GM12878 (cell line): Measurements from ENCODE around the gene SCN8A. TPM values are rescaled to one million over a fixed set of nuclear protein-coding genes. Genes with fewer than 3 reads are reported as not detected.
"Not testable (repeated sequence)": the region's sequence is repeated elsewhere in the genome, so short reads cannot be mapped to it uniquely, and the experiment has no call there.

Source experiments
- ATAC-seq: fragments of 200-7000 bp; cut with Tn5 transposase; 3 replicates; pipeline ENCODE4 v1.9.1; 2020; ENCODE audit warnings: mild to moderate bottlenecking, moderate library complexity
- BruUV-seq: library from RNA; stranded (reverse); fragments of 400-500 nt; replicated peaks from 2 replicates; lab custom pipeline; 2021; lab: Mats Ljungman, UMichigan
- CTCF ChIA-PET: fragments of 300-600 bp; sonication (Branson Sonifier 250); formaldehyde crosslinking; extraction: SDS; loops from one replicate; lab custom pipeline; 2021; ENCODE audit warnings: inconsistent platforms; lab: Yijun Ruan, JAX
- POLR2A ChIA-PET: fragments of 350-600 bp; formaldehyde crosslinking; extraction: SDS; loops from one replicate; lab custom pipeline; 2021; ENCODE audit warnings: inconsistent platforms; lab: Charles Lee
- RAD21 ChIA-PET: fragments of 300-600 bp; sonication (Branson Sonifier 250); formaldehyde crosslinking; loops from one replicate; lab custom pipeline; 2023; ENCODE audit warnings: antibody characterized with exemption; ENCODE audit not compliant: unreplicated experiment; lab: Charles Lee
- SMC1A ChIA-PET: fragments of 300-600 bp; sonication (Branson Sonifier 250); formaldehyde crosslinking; loops from one replicate; lab custom pipeline; 2023; ENCODE audit not compliant: unreplicated experiment, uncharacterized antibody; lab: Charles Lee
- DNase-seq: peaks from one replicate; pipeline ENCODE4 v3.0.0-alpha.2; 2011; ENCODE audit warnings: low read depth, low spot score
- FAIRE-seq: peaks from 3 replicates; lab custom pipeline; 2011; peaks lifted over from hg19 to GRCh38; lab: Jason Lieb, UNC
- H2AFZ ChIP-seq: 2 replicates; pipeline ENCODE4 v1.6.0; 2011; ENCODE audit warnings: low read depth, low read length, control low read depth; ENCODE audit not compliant: control insufficient read depth
- H3K27ac ChIP-seq: 2 replicates; pipeline ENCODE4 v1.5.1; 2011; ENCODE audit warnings: control low read depth; ENCODE audit not compliant: control insufficient read depth, insufficient read depth
- H3K27me3 ChIP-seq, 2 experiments: replicated peaks in 1 of 2; 2 replicates each; pipeline versions ENCODE4 v1.6.0 to v1.6.1; 2011; ENCODE audit warnings: low read length in 1 of 2; ENCODE audit not compliant: control insufficient read depth in 2 of 2, insufficient read depth in 2 of 2
- H3K36me3 ChIP-seq, 2 experiments: 2 replicates each; pipeline ENCODE4 v1.5.1; 2011; ENCODE audit warnings: low read length in 1 of 2; ENCODE audit not compliant: control insufficient read depth in 2 of 2, insufficient read depth in 2 of 2
- H3K4me1 ChIP-seq: 2 replicates; pipeline ENCODE4 v1.6.1; 2011; ENCODE audit warnings: mild to moderate bottlenecking, low read length, moderate library complexity, mixed read lengths; ENCODE audit not compliant: control insufficient read depth, insufficient read depth
- H3K4me2 ChIP-seq: 2 replicates; pipeline ENCODE4 v1.6.0; 2011; ENCODE audit warnings: control low read depth; ENCODE audit not compliant: control insufficient read depth, insufficient read depth
- H3K4me3 ChIP-seq: fragments of 200-600 bp; sonication (generic); 2 replicates; pipeline ENCODE4 v1.5.1; 2016
- H3K79me2 ChIP-seq: 2 replicates; pipeline ENCODE4 v1.6.0; 2011; ENCODE audit warnings: low read length; ENCODE audit not compliant: control insufficient read depth, insufficient read depth
- H3K9ac ChIP-seq: 2 replicates; pipeline ENCODE4 v1.8.0; 2011; ENCODE audit warnings: low read length, control low read depth, mixed read lengths; ENCODE audit not compliant: control insufficient read depth, insufficient read depth
- H3K9me3 ChIP-seq: replicated peaks from 3 replicates; pipeline ENCODE4 v1.5.1; 2011; ENCODE audit warnings: mild to moderate bottlenecking, low read length; ENCODE audit not compliant: control insufficient read depth, insufficient read depth
- H4K20me1 ChIP-seq: 2 replicates; pipeline ENCODE4 v1.6.0; 2011; ENCODE audit not compliant: control insufficient read depth, insufficient read depth
- MLLT1 ChIP-seq: fragments of 450-650 bp; IDR thresholded peaks from 2 replicates; pipeline ENCODE4 v1.6.1; 2016; ENCODE audit warnings: mild to moderate bottlenecking
- MTA2 ChIP-seq: fragments of 450-650 bp; IDR thresholded peaks from 2 replicates; pipeline ENCODE4 v1.6.1; 2016; ENCODE audit warnings: low read depth, mild to moderate bottlenecking, moderate library complexity
- NFYA ChIP-seq: IDR thresholded peaks from 2 replicates; pipeline ENCODE4 v1.6.1; 2011; ENCODE audit warnings: low read depth, mild to moderate bottlenecking, low read length, improper control_type of control experiment, borderline replicate concordance
- WGBS: methylation state at CpG from one replicate; pipeline ENCODE4 v1.1.6; 2016; ENCODE audit warnings: low lambda C conversion rate; ENCODE audit not compliant: insufficient replicate concordance, insufficient coverage; ENCODE audit errors: missing lambda C conversion rate; 5-methylcytosine and 5-hydroxymethylcytosine counted together
- in situ Hi-C: fragments of 300-500 bp; cut with MboI; formaldehyde crosslinking; loops from 9 replicates; pipeline ENCODE4 v1.14.3; 2018; ENCODE audit warnings: mixed read lengths
- intact Hi-C: fragments of 100-400 bp; cut with micrococcal nuclease; formaldehyde crosslinking; loops from one replicate; pipeline ENCODE4 v1.14.2; 2022; ENCODE audit not compliant: unreplicated experiment
- polyA plus RNA-seq, 11 experiments: library from polyadenylated mRNA; depleted of rRNA in 4 of 11; unstranded in 6 of 11; stranded (reverse) in 5 of 11; fragments of >200 nt; fragmentation: Nextera tagmentation in 4 of 11; fragmentation: Illumina TruSeq in 1 of 11; extraction: Ambion mirVana in 4 of 11; extraction: Trizol in 1 of 11; gene quantifications; 1 replicate in 1 of 11; 2 replicates in 10 of 11; pipeline versions ENCODE4 v1.2.1 to v1.2.3, GENCODE V29; 2011 to 2016; ENCODE audit warnings: inconsistent platforms in 2 of 11, missing spikeins in 2 of 11, low read depth in 1 of 11
- total RNA-seq, 4 experiments: library from RNA; depleted of rRNA in 3 of 4; stranded (reverse); fragments of >200 nt in 3 of 4; fragmentation: Illumina TruSeq in 1 of 4; extraction: Trizol in 1 of 4; gene quantifications; 2 replicates each; pipeline versions ENCODE4 v1.2.1 to v1.2.3, GENCODE V29; 2013 to 2021
- TF ChIP-seq, protein P1 (sequence below): fragments of 450-650 bp; IDR thresholded peaks from 2 replicates; pipeline ENCODE4 v1.6.1; 2017; ENCODE audit warnings: low read depth, mild to moderate bottlenecking, moderate library complexity
- TF ChIP-seq, protein P2 (sequence below), 3 experiments: IDR thresholded peaks in 2 of 3; conservative IDR thresholded peaks in 1 of 3; 2 replicates each; pipeline ENCODE4 v1.5.1; 2011; ENCODE audit warnings: low read depth in 3 of 3, low read length in 3 of 3, mild to moderate bottlenecking in 3 of 3, control low read depth in 2 of 3, moderate library complexity in 2 of 3, inconsistent platforms in 1 of 3, mixed read lengths in 1 of 3; ENCODE audit not compliant: control insufficient read depth in 2 of 3, insufficient read depth in 1 of 3; ENCODE audit errors: extremely low read depth in 1 of 3
- TF ChIP-seq, protein P3 (sequence below): IDR thresholded peaks from 2 replicates; pipeline ENCODE4 v1.6.1; 2011; ENCODE audit warnings: borderline replicate concordance, low read depth, mild to moderate bottlenecking, moderate library complexity, mixed read lengths, low read length; ENCODE audit not compliant: insufficient read depth; ENCODE audit errors: extremely low read length

SCN8A gene
- total and polyA plus RNA-seq, 10 of the 15 experiments (the other 5 are each of a cell fraction or from before 2014, with no cell fraction given) = 0.02 to 0.23 (median 0.06) TPM; not detected in 2

DNA sequence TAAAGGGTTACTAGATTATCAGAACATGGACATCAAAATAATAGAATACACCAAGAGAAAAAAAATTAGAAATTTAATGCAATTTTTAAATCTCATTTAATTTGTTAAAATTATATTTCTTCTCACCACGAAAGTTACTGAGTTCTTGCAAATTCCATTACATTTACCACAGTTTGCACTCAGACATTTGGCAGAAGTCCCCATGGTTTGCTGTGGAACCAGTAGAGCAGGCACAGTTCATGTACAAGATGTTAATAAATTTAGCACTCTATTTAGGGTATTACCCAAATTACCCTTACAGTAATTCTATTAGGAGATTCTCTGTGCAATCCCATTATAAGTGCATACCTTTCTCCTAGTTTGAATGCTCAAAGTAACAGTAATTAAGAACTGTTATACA is 9.7 kb downstream of the SCN8A start (continued):
- TF ChIP-seq, protein P1, sequence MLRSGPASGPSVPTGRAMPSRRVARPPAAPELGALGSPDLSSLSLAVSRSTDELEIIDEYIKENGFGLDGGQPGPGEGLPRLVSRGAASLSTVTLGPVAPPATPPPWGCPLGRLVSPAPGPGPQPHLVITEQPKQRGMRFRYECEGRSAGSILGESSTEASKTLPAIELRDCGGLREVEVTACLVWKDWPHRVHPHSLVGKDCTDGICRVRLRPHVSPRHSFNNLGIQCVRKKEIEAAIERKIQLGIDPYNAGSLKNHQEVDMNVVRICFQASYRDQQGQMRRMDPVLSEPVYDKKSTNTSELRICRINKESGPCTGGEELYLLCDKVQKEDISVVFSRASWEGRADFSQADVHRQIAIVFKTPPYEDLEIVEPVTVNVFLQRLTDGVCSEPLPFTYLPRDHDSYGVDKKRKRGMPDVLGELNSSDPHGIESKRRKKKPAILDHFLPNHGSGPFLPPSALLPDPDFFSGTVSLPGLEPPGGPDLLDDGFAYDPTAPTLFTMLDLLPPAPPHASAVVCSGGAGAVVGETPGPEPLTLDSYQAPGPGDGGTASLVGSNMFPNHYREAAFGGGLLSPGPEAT = no peak

DNA sequence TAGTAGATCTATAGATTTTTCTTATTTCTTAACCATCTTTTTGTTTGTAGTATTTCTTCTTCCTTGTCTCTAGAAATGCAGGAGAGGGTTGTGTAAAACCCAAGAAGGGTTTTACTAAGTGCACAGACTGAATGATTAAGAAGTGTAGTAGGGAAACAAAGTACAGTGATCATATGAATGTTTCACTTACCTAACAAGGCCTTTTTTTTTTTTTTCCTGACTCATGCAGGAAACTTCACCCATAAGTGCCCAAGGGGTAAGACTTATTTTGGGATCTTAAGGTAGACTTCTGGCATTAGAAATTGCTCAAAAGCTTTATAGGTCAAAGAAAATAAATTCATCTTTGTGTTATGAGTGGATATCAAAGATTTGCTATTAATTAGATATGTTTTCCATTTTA is 10.2 kb downstream of the SCN8A start:
- no peak overlapping the region for H3K4me2 ChIP-seq
- H3K27me3 ChIP-seq = no peaks in the 10 kb centered on the region; a peak in 1 of 4 replicates
- FAIRE-seq = no peak
- intact Hi-C loops = no loop called here
- H3K79me2 ChIP-seq = no peaks in the 10 kb centered on the region
- no peak for DNase-seq
- ChIA-PET SMC1A (no interaction called here), POLR2A (no interaction called here), CTCF (no interaction called here), RAD21 (no interaction called here)
- H3K27ac ChIP-seq = no peak overlapping the region
- H3K4me1 ChIP-seq = no peaks in the 10 kb centered on the region
- no peak for ATAC-seq
- H3K9ac ChIP-seq = no peak overlapping the region
- H3K9me3 ChIP-seq = no peaks in the 10 kb centered on the region
- H4K20me1 ChIP-seq = no peaks in the 10 kb centered on the region
- TF ChIP-seq MTA2 = no peak
- TF ChIP-seq NFYA = no peak
- TF ChIP-seq, protein P2, sequence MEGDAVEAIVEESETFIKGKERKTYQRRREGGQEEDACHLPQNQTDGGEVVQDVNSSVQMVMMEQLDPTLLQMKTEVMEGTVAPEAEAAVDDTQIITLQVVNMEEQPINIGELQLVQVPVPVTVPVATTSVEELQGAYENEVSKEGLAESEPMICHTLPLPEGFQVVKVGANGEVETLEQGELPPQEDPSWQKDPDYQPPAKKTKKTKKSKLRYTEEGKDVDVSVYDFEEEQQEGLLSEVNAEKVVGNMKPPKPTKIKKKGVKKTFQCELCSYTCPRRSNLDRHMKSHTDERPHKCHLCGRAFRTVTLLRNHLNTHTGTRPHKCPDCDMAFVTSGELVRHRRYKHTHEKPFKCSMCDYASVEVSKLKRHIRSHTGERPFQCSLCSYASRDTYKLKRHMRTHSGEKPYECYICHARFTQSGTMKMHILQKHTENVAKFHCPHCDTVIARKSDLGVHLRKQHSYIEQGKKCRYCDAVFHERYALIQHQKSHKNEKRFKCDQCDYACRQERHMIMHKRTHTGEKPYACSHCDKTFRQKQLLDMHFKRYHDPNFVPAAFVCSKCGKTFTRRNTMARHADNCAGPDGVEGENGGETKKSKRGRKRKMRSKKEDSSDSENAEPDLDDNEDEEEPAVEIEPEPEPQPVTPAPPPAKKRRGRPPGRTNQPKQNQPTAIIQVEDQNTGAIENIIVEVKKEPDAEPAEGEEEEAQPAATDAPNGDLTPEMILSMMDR (IDR thresholded peaks at IDR 0.05 in 2 of 3, conservative IDR thresholded peaks at IDR 0.05 in 1 of 3; ENCODE audit: control insufficient read depth in 2 of 3, extremely low read depth in 1 of 3, insufficient read depth in 1 of 3, low read depth in 3 of 3, low read length in 3 of 3) = no peak
- TF ChIP-seq, protein P1 = no peak
- no peak for TF ChIP-seq MLLT1
- TF ChIP-seq, protein P3, sequence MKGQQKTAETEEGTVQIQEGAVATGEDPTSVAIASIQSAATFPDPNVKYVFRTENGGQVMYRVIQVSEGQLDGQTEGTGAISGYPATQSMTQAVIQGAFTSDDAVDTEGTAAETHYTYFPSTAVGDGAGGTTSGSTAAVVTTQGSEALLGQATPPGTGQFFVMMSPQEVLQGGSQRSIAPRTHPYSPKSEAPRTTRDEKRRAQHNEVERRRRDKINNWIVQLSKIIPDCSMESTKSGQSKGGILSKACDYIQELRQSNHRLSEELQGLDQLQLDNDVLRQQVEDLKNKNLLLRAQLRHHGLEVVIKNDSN = no peak
- no peak overlapping the region for H3K4me3 ChIP-seq
- no peak overlapping the region for H2AFZ ChIP-seq
- BruUV-seq = no TSS peak
- H3K36me3 ChIP-seq = no peaks in the 10 kb centered on the region
- in situ Hi-C loops = no loop called here

DNA sequence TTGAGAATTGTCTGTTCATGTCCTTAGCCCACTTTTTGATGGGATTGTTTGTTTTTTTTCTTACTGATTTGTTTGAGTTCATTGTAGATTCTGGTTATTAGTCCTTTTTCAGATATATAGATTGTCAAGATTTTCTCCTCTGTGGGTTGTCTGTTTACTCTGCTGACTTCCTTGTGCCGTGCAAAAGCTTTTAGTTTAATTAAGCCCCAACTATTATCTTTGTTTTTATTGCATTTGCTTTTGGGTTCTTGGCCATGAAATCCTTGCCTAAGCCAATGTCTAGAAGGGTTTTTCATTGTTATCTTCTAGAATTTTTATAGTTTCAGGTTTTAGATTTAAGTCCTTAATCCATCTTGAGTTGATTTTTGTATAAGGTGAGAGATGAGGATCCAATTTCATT is 14.9 kb downstream of the SCN8A start:
- RAD21 ChIA-PET, SMC1A ChIA-PET, ATAC-seq, BruUV-seq, H2AFZ ChIP-seq, POLR2A ChIA-PET, in situ Hi-C loops, H3K4me3 ChIP-seq, H3K9me3 ChIP-seq, CTCF ChIA-PET, H3K79me2 ChIP-seq, DNase-seq, H3K36me3 ChIP-seq, H4K20me1 ChIP-seq, H3K4me2 ChIP-seq, intact Hi-C loops, H3K27me3 ChIP-seq, H3K4me1 ChIP-seq, H3K27ac ChIP-seq, H3K9ac ChIP-seq, FAIRE-seq: not testable (repeated sequence)
- 83% methylated on average over 1 of the region's 1 CpG for WGBS
